Stimulated activated naive CD8-positive, alpha-beta T cell treated with anti-CD3 and anti-CD28 coated beads, Interleukin-15, Interleukin-2, amounts not matched to agents 100 U/mL and 50 U/mL, for 24 hours (primary cell): ENCODE data around the gene FBLN1.
"Not testable (repeated sequence)": the region's sequence is repeated elsewhere in the genome, so short reads cannot be mapped to it uniquely, and the experiment has no call there.

Experiments used
- ATAC-seq: fragments of 150-1000 bp; cut with Tn5 transposase; one replicate; pipeline ENCODE4 v1.10.0; 2021
- DNase-seq: peaks from one replicate; pipeline ENCODE4 v3.0.0; 2021

Gene FBLN1

GRCh38 chr22:45528046-45528445 lies 25.4 kb downstream of the FBLN1 start:
- no peak for DNase-seq
- ATAC-seq, result no peak

GRCh38 chr22:45529105-45529504 lies 26.4 kb downstream of the FBLN1 start:
- no peak for DNase-seq
- ATAC-seq, result no peak

DNA sequence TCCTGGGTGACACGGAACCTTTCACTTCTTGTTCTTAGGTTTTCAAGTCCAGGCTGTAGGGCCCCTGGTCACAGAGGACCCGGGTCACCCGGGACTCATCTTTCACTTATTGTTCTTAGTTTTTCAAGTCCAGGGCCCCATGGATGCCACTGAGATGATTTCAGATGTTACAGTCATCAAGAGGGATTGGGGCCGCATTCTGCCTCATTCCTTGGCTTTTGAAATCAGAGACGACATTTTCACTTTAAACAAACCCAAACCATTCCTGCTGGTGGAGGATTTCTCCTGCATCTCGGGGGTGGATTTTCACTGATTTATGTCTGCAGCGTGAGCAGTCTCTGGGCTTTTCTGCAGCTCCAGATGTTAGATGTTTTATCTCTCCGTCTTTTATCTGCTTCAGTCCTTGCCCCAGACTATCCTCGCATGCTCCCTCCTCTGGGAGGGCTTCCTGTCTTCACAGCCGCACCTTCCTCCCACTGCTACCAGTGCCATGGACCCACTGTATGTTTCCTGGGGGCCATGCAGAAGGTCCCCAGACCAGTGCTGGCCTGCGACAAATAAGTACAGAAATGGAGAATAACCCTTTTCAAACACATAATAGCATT lies 27.4 kb downstream of the FBLN1 start:
- ATAC-seq, result no peak
- no peak for DNase-seq

DNA sequence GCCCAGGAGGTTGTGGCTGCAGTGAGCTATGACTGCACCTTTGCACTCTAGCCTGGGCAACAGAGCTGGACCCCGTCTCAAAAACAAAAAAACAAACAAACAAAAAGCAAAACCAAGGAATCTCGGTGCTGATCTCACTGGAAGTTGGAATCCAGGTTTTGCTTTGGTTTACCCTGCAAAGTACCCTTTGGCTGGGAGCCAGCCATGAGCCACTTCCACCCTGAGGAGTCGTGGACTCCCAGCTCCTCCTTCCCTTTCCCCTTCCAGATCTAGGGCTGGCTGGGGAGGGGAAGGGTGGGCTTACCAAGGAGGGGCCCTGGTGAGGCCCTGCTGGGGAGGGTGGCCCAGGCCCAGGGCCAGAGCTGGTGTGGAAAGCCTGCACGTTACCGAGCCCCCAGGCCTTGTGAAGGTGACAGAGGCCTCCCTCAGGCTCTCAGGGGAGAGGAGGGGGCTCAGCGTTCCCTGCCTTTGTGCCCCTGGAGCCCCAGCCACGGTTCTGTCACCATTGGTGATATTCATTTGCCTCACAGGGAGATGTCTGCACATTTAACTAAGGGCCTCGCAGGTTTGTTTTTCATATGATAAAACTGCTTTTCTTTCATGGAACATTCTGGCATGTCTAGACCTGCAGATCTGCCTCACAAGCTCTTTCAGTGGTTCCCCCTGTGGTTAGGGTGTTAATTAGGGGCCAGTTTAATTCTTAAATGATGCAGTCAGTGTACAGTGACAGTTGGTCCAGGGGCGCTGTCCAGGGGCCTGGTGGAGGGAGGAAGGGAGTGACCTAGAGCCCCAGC lies 29.0 kb downstream of the FBLN1 start:
- no peak for ATAC-seq

GRCh38 chr22:45532235-45532631 lies 29.6 kb downstream of the FBLN1 start:
- DNase-seq (no peak), ATAC-seq (no peak)

More for the DNA sequence above, 29.0 kb downstream of the FBLN1 start:
- DNase-seq, result no peak

DNA sequence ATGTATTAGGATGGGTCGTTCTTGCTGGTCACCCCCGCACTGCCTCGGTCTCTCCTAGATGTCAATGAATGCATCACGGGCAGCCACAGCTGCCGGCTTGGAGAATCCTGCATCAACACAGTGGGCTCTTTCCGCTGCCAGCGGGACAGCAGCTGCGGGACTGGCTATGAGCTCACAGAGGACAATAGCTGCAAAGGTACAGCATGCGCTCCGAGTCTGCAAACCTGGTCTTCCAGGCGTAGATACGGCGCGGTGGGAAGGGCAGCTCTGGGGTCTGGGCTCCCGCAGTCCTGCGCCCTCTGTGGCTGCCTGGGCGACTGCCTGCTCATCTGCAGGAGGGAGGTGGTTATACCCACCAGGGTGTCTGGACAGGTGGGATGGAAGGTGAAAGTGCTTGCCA lies 31.0 kb downstream of the FBLN1 start:
- DNase-seq (no peak), ATAC-seq (no peak)

- ATAC-seq, result no peak
- DNase-seq, result no peak
These were observed 31.9 kb downstream of the FBLN1 start for GRCh38 chr22:45534339-45535192.

GRCh38 chr22:45535290-45535689 lies 32.6 kb downstream of the FBLN1 start:
- ATAC-seq, result no peak
- no peak for DNase-seq

DNA sequence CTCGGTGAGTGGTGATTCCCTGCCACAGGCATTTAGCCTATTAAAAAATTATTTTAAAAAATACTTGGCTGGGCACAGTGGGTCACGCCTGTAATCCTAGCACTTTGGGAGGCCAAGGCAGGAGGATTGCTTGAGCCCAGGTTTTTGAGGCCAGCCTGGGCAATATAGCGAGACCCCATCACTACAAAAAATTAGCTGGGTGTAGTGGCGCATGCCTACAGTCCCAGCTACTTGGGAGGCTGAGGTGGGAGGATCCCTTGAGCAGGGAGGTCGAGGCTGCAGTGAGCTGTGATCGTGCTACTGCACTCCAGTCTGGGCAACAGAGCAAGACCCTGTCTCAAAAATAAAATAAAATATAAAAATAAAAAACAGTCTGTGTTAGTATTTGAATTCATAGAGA lies 33.2 kb downstream of the FBLN1 start:
- not testable (repeated sequence) for DNase-seq, ATAC-seq

DNA sequence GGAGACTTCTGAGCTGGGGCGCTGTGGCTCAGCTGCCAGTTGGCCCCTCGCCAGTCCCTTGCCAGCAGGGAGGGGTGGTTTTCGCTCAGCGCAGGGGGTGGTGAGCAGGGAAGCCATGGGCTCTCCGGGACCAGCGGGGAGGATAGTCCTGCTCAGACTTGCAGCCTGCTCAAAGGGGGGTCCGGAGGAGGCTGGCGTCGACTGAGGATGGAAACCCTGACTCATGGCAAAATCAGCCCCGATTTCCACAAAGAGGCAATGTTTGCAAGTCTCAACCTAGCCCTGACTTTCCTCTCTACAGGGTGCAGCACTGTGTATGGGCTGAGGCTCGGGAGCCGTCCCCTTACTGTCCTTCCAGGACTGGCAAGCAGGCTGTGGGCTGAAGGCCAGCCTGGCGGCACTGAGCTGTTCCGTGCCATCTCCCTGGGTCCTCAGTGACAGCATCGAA lies 35.1 kb downstream of the FBLN1 start:
- ATAC-seq (no peak), DNase-seq (no peak)

DNA sequence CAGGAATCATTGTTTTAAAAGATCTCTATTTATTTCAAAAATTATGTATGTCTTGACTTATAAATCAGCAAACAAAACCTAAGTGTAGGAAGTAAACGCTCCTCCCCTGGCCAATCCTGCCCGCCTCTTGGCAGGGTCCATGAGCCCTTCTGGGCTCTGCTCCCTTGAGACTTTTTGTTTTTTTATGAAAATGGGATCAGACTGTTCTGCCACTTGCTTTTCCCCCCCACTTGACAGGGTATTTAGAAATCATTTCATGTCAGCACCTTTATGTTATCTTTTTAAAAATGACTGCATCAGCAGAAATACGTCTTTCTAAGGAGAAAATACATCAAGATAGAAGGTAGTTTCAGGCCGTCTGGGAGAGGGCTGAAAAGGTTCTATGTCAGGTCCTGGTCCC lies 35.6 kb downstream of the FBLN1 start:
- no peak for ATAC-seq

GRCh38 chr22:45540122-45540521 lies 37.4 kb downstream of the FBLN1 start:
- ATAC-seq (no peak), DNase-seq (no peak)

More for the DNA sequence above, 35.6 kb downstream of the FBLN1 start:
- no peak for DNase-seq

DNA sequence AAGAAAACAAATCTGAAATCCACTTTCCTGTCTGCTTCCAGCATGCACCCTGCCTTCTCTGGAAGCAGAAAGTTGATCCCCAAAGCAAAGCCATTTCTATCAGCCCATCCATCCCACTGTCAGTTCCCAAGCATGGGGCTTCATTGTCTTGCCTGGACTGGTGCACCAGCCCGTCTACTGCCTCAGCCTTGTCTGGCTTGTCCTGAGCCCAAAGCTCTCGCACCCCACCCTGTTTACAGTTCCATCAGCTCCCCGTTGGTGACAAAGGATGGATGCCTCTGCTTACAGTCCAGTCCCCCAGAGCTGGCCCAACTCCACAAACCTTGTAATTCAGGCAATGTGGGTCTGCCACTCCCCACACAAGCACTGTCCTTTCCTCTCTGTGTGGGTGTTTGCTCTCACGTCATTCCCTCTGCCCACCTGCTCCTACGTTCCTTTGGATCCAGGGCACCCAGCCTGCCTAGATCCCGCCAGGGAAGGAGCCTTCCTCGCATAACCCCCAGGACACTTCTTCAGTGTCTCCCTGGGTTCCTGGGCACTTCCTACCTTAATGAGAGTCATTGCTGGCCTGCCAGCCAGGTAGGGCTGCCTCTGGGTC lies 38.8 kb downstream of the FBLN1 start:
- no peak for DNase-seq

DNA sequence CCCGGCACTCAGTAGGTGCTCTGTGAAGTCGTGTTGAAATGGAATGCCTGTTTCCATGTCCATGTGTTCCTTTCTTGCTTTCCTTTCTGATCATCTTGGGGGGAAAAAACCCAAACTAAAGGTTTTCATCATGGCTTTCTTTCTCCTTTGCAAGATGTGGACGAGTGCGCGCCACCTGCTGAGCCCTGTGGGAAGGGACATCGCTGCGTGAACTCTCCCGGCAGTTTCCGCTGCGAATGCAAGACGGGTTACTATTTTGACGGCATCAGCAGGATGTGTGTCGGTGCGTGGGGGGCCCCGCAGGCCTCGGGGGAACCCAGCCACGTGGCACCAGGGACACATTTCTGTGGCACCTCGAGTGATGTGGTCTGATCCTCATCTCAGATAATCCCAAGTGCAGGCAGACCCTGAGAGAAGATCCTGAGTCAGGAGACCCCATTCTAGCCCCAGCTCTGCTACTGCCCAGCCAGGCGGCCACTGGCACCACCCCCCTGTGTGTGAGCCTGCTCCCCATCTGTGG lies 39.4 kb downstream of the FBLN1 start:
- ATAC-seq, result no peak
- DNase-seq, result no peak

More for the DNA sequence above, 38.8 kb downstream of the FBLN1 start:
- no peak for ATAC-seq

GRCh38 chr22:45542736-45543135 lies 40.1 kb downstream of the FBLN1 start:
- ATAC-seq, DNase-seq: not testable (repeated sequence)

DNA sequence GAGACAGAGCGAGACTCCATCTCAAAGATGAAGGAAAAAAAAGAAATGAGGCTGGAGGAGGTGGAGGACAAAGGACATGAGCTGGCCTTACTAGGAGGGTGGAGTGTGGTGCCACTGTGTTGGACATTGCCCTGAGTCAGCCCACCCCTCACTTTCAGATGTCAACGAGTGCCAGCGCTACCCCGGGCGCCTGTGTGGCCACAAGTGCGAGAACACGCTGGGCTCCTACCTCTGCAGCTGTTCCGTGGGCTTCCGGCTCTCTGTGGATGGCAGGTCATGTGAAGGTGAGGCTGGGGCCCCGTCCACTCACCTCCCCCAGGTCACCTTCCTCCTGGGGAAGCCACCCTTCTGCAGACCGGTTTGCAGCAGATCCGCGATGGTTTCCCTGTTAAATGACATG lies 40.6 kb downstream of the FBLN1 start:
- ATAC-seq, result no peak

GRCh38 chr22:45544588-45545170 lies 42.0 kb downstream of the FBLN1 start:
- ATAC-seq, result no peak
- DNase-seq, result no peak

More for the DNA sequence above, 40.6 kb downstream of the FBLN1 start:
- no peak for DNase-seq

DNA sequence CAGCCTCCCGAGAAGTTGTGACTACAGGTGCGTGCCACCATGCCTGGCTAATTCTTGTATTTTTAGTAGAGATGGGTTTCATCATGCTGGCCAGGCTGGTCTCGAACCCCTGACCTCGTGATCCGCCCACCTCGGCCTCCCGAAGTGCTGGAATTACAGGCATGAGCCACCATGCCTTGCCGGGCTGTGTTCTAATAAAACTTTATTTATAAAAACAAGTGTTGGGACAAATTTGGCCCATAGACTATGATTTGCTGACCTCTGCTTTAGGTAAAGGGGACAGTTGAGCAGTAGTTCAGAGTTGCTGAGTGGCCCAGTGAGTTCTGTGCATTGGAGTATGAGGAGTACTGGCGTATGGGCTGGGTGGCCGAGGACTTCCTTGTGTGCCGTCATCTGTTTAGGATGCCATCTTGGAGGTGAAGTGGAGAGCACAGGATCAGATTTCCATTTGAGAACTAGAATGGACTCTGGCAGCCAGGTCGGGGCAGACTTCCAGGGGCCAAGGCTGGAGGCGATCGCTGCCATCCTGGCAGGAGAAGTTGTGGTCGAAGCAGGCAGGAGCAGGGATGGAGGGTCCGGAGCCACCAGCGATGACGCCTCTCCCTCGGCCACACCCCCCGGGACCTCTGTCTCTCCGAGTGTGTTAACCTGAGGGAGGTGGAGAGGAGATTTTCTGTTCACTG lies 43.8 kb downstream of the FBLN1 start:
- no peak for ATAC-seq

DNA sequence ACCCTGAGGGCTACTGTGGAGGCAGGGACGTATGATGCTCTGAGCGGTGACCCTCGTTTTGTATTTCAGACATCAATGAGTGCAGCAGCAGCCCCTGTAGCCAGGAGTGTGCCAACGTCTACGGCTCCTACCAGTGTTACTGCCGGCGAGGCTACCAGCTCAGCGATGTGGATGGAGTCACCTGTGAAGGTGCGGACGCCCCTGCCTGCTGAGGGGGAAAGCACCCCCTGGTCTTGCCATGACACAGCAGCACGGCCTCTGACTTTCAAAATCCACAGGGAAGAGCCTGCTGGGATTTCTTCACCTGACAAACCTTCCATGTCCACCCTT lies 44.3 kb downstream of the FBLN1 start:
- no peak for DNase-seq
- no peak for ATAC-seq

More for the DNA sequence above, 43.8 kb downstream of the FBLN1 start:
- DNase-seq, result no peak

GRCh38 chr22:45547731-45548130 lies 45.0 kb downstream of the FBLN1 start:
- ATAC-seq (no peak), DNase-seq (no peak)

DNA sequence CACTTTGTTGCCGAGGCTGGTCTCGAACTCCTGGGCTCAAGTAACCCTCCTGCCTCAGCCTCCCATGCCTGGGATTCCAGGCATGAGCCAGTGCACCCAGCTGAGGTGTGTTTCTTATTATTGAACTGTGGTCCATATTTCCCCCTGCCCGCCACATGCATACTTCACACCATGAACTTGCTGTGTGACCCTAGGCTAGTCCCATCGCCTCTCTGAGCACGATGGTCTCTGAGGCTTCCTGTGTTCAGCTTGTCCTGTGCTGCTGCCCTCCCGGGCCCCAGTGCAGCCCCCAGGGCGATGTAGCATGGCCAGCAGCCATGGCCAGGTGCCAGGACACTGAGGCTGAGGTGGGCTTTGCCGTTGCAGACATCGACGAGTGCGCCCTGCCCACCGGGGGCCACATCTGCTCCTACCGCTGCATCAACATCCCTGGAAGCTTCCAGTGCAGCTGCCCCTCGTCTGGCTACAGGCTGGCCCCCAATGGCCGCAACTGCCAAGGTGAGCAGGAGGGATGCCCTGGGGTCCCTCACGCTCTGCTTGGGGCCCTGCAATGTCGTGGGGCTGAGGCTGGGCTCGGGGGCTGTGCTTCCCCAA lies 45.7 kb downstream of the FBLN1 start:
- no peak for DNase-seq
- ATAC-seq, result no peak
